ENCODE measurements around the gene ZBTB12. TPM values are rescaled to one million over a fixed set of nuclear protein-coding genes. Genes with fewer than 3 reads are reported as not detected.

The ZBTB12 gene
- total RNA-seq, 2 experiments from 2014 or later = 17.6 to 20.2 TPM

DNA sequence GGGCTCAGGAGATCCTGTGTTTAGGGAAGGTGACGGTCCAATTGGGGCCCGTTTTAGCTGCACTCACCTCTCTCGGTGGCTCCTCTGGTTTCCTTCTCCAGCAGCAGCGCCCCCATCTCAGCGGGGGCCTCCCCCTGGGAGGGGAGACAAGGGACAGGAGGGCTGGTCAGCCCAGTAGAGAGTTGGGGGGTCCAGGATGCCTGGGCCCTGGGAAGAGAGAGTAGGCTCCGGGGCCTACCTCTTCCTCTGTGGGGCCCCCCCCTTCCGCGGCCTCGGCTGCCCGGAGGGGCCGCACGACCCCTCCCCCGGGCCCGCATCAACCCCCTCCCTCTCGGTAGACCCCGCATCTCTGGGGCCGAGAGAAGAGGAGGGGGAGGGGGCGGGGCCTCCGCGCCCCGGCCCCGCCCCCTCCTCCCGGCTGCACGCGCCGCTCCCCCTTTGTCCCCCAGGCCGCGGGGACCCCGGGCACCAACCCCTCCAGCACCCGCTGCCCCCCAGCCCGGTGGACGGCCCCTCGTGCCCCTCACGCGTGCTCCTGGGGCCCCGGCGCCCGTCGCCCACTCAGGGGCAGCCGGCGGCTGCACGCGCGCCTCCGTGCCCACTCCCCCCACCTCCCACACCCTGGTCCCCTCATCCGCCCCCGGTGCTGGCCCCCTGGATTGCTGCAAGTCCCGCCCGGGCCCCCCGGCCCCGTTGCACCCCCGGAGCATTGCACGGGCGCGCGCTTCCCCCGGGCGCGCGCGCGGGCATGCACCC lies 4.9 kb downstream of the ZBTB12 start:
- H3K9me3 ChIP-seq (ENCODE audit: low read length) = no peaks in the 10 kb centered on the region
- H3K4me2 ChIP-seq (ENCODE audit: low read length) = peak overlapping the region; percentile 86
- peak overlapping the region; percentile 36 for H3K27ac ChIP-seq (ENCODE audit: low read depth, low read length, poor library complexity, severe bottlenecking)
- intact Hi-C loops (cut with micrococcal nuclease; ENCODE audit: unreplicated experiment) = loop anchor here (2.0 to 10.0 kb wide), 2 partner anchors 64 to 212 kb away; partner anchors contain the start of gene LY6G5C
- TF ChIP-seq EZH2phosphoT487 (IDR thresholded peaks at IDR 0.05; ENCODE audit: borderline replicate concordance, low read depth, low read length) = no peak
- TF ChIP-seq, protein P1, sequence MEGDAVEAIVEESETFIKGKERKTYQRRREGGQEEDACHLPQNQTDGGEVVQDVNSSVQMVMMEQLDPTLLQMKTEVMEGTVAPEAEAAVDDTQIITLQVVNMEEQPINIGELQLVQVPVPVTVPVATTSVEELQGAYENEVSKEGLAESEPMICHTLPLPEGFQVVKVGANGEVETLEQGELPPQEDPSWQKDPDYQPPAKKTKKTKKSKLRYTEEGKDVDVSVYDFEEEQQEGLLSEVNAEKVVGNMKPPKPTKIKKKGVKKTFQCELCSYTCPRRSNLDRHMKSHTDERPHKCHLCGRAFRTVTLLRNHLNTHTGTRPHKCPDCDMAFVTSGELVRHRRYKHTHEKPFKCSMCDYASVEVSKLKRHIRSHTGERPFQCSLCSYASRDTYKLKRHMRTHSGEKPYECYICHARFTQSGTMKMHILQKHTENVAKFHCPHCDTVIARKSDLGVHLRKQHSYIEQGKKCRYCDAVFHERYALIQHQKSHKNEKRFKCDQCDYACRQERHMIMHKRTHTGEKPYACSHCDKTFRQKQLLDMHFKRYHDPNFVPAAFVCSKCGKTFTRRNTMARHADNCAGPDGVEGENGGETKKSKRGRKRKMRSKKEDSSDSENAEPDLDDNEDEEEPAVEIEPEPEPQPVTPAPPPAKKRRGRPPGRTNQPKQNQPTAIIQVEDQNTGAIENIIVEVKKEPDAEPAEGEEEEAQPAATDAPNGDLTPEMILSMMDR (conservative IDR thresholded peaks at IDR 0.05; ENCODE audit: low read length) = no peak
- POLR2A ChIA-PET = interaction anchor here (0.5 to 2.0 kb wide), 3 partner anchors 30 to 45 kb away, joined by 3 to 8 read pairs (median 3); partner anchors contain the start of gene NEU1
- no TSS peak for BruUV-seq (replicated peaks)
- H3K79me2 ChIP-seq (ENCODE audit: insufficient read depth, low read depth, low read length) = peaks cover 12% of the 10 kb centered on the region; the same call in 1 of the 2 replicates
- H3K4me3 ChIP-seq (ENCODE audit: low read depth, low read length, poor library complexity, severe bottlenecking) = peak overlapping the region; percentile 79
- CTCF ChIA-PET (ENCODE audit: unreplicated experiment) = no interaction called here
- H3K36me3 ChIP-seq (ENCODE audit: insufficient read depth, low read length) = peaks cover 38% of the 10 kb centered on the region
- H4K20me1 ChIP-seq (ENCODE audit: insufficient read depth, low read length) = no peaks in the 10 kb centered on the region
- H2AFZ ChIP-seq (ENCODE audit: low read length) = peak overlapping the region; percentile 68
- peak; percentile 36 for DNase-seq (ENCODE audit: low spot score)
- peaks cover 33% of the 10 kb centered on the region for H3K4me1 ChIP-seq (ENCODE audit: insufficient read depth, low read length, poor library complexity, severe bottlenecking)
- H3K9me2 ChIP-seq (ENCODE audit: insufficient read depth, low read length) = no peaks in the 10 kb centered on the region

DNA sequence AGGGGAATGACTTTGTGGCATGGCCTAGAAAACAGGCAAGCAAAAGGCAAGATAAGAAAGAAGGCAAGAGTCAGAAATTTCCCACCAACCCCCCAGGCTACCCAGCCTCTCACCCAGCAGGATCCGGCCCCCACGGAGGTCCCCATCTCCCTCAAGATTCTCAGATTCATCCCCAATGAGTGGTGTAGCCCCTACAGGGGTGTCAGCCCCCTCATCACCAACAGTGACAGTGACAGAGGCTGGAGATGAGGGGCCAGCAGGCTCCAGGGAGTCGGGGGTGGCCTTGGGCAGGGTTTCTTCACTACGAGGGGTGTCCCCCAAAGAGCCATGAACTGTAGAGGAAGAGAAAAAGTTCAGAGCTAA lies 5.4 kb downstream of the ZBTB12 start:
- H3K36me3 ChIP-seq (ENCODE audit: insufficient read depth, low read length) = peaks cover 44% of the 10 kb centered on the region
- H3K9me2 ChIP-seq (ENCODE audit: insufficient read depth, low read length) = no peaks in the 10 kb centered on the region
- H3K9me3 ChIP-seq (ENCODE audit: low read length) = no peaks in the 10 kb centered on the region
- H3K27ac ChIP-seq (ENCODE audit: low read depth, low read length, poor library complexity, severe bottlenecking) = peak overlapping the region; percentile 36
- H2AFZ ChIP-seq (ENCODE audit: low read length) = no peak overlapping the region
- H3K79me2 ChIP-seq (ENCODE audit: insufficient read depth, low read depth, low read length) = peaks cover 12% of the 10 kb centered on the region; the same call in 1 of the 2 replicates
- no TSS peak for BruUV-seq (replicated peaks)
- no peaks in the 10 kb centered on the region for H4K20me1 ChIP-seq (ENCODE audit: insufficient read depth, low read length)
- POLR2A ChIA-PET = interaction anchor here (0.8 kb wide), 1 partner anchor 21 kb away, joined by 3 read pairs; no protein-coding TSS in a partner anchor
- TF ChIP-seq, protein P1 (conservative IDR thresholded peaks at IDR 0.05; ENCODE audit: low read length) = no peak
- no peak for TF ChIP-seq EZH2phosphoT487 (IDR thresholded peaks at IDR 0.05; ENCODE audit: borderline replicate concordance, low read depth, low read length)
- no peak for DNase-seq (ENCODE audit: low spot score)
- CTCF ChIA-PET (ENCODE audit: unreplicated experiment) = no interaction called here
- peak overlapping the region; percentile 79 for H3K4me3 ChIP-seq (ENCODE audit: low read depth, low read length, poor library complexity, severe bottlenecking)
- peaks cover 33% of the 10 kb centered on the region for H3K4me1 ChIP-seq (ENCODE audit: insufficient read depth, low read length, poor library complexity, severe bottlenecking)
- H3K4me2 ChIP-seq (ENCODE audit: low read length) = peak overlapping the region; percentile 86
- intact Hi-C loops (cut with micrococcal nuclease; ENCODE audit: unreplicated experiment) = loop anchor here (2.0 to 10.0 kb wide), 2 partner anchors 64 to 212 kb away; partner anchors contain the start of gene LY6G5C

DNA sequence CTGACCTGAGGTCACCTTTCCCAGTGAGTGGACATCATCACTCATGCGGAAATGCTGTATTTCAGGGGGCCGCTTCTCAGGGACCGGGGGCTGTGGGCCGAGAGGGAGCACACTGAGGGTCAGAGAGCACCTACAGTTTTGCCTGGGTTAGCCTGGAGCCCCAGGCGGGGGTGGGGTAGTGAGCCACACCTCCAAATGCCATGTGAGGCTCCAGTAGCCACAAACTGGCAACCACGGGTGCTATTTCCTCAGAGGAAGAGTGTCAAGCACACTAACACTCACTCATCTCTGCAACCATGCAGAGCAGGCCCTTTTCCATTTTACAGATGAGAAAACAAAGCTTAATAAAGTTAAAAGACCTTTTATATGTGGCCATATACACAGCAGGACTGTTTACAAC lies 9.1 kb downstream of the ZBTB12 start:
- no peak overlapping the region for H2AFZ ChIP-seq (ENCODE audit: low read length)
- no TSS peak for BruUV-seq (replicated peaks)
- H3K4me1 ChIP-seq (ENCODE audit: insufficient read depth, low read length, poor library complexity, severe bottlenecking) = peaks cover 11% of the 10 kb centered on the region
- ChIA-PET CTCF (ENCODE audit: unreplicated experiment) (no interaction called here), POLR2A (no interaction called here)
- DNase-seq (ENCODE audit: low spot score) = no peak
- H3K4me3 ChIP-seq (ENCODE audit: low read depth, low read length, poor library complexity, severe bottlenecking) = no peak overlapping the region
- peaks cover 77% of the 10 kb centered on the region for H3K36me3 ChIP-seq (ENCODE audit: insufficient read depth, low read length)
- no peak overlapping the region for H3K4me2 ChIP-seq (ENCODE audit: low read length)
- no peaks in the 10 kb centered on the region for H3K9me3 ChIP-seq (ENCODE audit: low read length)
- no peaks in the 10 kb centered on the region for H3K9me2 ChIP-seq (ENCODE audit: insufficient read depth, low read length)
- H4K20me1 ChIP-seq (ENCODE audit: insufficient read depth, low read length) = no peaks in the 10 kb centered on the region
- intact Hi-C loops (cut with micrococcal nuclease; ENCODE audit: unreplicated experiment) = loop anchor here (10.0 kb wide), 1 partner anchor 208 kb away; the partner anchor contains the start of gene LY6G5C
- TF ChIP-seq, protein P1 (conservative IDR thresholded peaks at IDR 0.05; ENCODE audit: low read length) = no peak
- TF ChIP-seq EZH2phosphoT487 (IDR thresholded peaks at IDR 0.05; ENCODE audit: borderline replicate concordance, low read depth, low read length) = no peak
- H3K27ac ChIP-seq (ENCODE audit: low read depth, low read length, poor library complexity, severe bottlenecking) = no peak overlapping the region
- H3K79me2 ChIP-seq (ENCODE audit: insufficient read depth, low read depth, low read length) = peaks cover 8% of the 10 kb centered on the region; the same call in 1 of the 2 replicates

Measured in OCI-LY7 (cell line).